Activated CD8-positive, alpha-beta memory T cell treated with anti-CD3 and anti-CD28 coated beads for 4 hours (primary cell): ENCODE measurements around the gene ATG9B.

ENCODE experiments used
- DNase-seq, 2 donors: peaks; one replicate each; pipeline ENCODE4 v3.0.0-alpha.2; 2020; ENCODE audit warnings: low read depth in 2 of 2

Gene ATG9B

DNA sequence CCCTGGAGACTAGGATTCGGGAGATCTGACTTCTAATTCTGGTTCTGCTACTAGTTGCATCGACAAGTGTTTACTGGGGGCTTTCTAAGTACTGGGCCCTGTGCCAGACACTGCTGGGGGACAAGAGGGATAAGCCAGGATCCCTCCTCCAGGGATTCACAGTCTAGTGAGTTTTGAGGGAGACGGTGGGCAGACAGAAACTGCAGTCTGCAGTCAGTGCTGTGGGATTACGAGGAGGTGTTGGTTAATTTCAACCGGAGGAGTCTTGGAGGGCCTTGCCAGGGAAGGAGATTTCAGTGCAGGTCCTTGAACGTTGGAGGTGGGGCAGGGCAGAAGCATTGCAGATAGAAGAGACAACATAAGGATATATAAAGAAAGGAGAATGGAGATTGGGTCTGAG lies 42.6 kb downstream of the ATG9B start:
- DNase-seq, result no peak

- no peak for DNase-seq
Observed at GRCh38 chr7:150980663-150981062, 43.6 kb downstream of the ATG9B start.

DNA sequence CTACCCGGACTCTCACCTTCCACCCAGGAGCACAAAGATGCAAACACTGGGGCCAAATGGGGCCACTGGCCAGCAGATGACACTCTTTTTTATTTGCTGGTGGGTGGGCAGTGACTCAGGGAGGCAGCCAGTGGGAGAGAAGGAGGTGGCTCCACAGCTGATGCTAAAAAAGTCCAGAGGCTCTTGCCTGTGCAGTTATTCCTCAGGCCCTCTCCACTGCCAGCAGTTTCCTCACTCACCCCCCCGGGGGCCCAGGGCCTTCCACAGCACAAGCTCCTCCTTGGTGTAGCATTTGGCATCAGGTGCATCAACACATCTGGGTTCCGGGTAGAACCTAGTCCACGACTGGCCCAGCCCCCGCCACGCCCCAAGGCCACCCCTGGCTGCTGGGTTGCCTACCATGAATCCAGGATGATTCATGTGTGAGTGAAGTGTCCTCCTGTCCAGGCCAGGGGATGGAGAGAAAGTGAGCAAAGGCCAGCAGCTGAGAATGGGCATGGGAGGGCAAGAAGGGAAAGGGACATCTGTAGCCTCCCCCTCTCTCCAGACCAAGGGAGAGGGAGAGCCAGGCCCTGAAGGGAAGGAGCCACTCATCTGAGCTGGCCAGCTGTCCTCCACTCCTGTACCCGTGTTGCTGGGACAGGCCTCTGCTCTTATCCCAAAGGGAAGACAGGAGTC lies 44.4 kb downstream of the ATG9B start:
- DNase-seq, result no peak

GRCh38 chr7:150978126-150978789 lies 46.0 kb downstream of the ATG9B start, which contains the start of gene KCNH2:
Gene KCNH2 (minus strand): TSS chr7:150978321. CDS start chr7:150977913, 408 bp downstream.
- DNase-seq, result no peak

DNA sequence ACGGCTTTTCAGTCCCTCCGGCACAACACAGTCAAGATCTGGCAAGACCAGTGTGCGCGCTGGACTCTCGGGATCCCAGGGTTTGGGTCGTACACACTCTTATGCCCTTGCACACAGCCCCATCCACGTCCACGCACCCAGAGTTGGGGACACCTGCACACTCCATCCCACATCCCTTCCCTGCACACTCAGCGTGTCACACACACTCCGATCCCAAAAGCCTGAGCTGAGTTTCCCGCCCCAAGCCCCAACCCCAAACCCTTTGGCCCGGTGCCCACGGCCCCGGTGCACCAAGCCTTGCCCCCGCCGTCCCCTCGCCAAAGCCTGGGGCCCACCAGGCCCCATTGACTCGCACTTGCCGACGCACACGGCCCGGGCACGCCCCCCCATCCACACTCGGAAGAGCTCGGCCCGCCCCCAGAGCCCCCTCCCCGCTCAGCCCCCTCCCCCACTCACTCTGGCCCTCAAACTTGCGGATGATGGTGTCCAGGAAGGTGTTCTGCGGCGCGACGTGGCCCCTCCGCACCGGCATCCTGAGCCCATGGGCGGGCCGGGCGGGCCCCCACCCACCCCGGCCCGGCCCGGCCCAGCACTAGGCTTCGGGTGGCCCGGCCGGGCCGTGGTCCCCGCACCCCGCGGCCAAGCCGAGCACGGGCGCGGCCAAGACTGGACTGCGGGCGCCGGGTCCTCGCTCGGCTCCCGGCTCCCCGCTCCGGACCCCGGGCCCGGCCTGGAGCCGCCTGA lies 46.7 kb downstream of the ATG9B start:
- DNase-seq, result no peak

DNA sequence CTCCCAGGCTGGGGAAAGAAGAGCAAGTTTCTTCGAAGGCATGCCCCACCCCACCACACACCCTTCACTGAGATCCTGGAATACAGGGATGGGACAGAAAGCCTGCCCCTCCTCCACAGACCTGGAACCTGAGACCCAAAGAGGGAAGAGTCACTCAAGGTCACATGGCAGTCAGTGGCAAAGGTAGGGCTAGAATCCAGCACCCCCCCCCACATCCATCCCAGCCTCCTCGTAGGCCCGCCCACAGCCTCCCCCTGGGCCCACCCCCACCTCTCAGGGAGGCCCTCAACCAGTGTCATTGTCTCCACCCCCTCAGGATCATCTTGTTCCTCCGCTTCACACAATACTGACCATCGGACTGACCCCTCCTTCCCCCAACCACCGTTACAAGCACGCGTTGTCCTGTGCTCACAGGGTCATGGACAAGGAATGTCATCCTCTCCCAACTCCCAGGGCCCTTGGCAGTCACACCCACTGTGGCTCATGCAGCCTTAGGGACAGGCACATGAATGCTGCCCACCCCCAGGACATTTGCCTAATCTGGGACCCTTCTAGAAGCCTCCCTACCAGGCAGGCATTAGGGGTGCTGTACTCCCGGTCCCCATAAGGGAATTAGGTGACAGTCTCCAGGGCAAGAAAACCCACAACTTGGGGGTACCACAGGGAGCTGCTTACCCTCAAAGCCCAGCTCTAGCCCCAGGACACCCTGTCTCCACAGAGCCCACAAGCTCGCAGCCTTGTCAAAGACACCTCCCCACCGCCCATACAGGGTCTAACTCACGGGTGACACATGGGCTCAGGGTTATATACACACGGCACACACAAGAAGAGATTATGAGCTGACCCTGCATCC lies 47.5 kb downstream of the ATG9B start:
- DNase-seq, result no peak

DNA sequence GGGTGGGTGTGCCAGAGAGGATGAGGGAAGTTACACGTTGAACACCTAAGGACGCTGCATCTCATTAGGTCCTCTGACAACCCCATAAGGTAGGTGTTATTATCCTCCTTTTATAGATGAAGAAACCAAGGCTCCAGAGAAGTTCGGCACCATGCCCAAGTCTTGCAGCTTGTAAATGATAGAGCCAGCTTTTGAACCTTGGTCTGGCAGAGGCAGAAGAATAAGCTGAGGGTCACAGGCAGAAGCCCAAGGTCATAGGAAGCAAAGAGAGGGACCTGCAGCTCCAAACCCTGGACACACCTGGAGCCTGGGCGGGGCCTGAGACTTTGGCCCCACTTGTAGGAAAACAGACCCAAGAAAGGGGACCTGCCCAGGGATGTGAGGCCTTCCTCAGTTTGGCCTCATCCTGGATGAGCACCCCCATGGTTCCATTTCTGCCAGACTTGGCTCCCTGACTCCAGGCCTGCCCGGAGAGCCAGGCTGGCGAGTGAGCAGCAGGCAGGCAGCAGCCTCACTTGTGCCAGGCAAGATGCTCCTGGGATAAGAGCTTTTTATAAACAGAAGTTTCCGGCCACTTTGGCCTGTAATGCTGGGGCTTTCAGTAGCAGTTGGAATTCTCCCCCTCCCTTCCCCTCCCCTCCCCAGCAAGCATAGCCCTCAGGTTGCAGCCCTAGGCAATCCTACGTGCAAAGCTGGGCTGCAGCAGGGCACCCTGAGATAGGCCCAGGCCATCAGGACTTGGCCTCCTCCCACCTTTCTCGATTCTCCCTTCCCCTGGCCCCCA lies 48.6 kb downstream of the ATG9B start:
- DNase-seq, result no peak

GRCh38 chr7:150974468-150975391 lies 49.6 kb downstream of the ATG9B start:
- DNase-seq, result peak; percentile 67 to 69

DNA sequence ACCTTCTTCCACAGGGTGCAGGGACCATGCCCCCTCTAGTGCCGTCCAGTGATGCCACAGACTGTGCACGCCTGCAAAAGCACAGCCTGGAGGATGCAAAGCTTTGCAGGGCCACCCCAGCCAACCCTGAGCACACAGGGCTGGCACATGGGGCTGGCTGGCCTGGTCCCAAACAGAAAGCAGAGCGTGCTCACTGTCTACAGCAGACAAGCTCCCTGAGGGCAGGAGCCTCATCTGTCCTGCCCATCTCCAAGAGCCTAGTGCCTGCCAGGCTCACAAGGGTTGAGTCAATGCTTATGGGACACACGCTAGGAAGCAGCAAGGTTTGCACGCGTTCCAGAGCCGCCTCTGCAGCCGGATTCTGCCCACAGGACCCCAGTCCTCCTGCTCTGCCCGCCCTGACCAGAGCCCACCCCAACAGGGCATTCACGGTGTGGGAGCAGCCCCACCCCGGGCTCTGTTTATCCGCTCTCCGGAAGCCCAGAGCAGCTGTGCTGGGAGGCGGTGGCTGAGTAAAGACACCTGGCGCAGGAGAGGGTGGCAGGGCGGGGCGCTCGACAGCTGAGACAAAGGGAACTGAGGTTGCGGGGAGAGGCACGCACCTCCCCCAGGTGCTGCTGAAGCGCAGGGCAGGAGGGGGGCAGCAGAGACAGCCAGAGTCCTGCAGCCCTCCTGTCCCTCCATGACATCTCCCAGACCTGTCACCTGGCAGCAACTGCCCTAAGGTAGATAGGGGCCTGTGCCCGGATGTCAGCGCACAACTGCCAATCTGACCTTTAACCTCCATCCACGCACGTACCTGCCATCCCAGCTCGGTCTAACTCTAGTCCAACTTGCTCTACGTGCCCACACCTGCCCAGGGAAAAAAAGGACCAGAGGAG lies 50.5 kb downstream of the ATG9B start:
- no peak for DNase-seq

- DNase-seq, result no peak
Observed at GRCh38 chr7:150972741-150973140, 51.6 kb downstream of the ATG9B start.

- no peak for DNase-seq
Observed at GRCh38 chr7:150972023-150972468, 52.2 kb downstream of the ATG9B start.

GRCh38 chr7:150971242-150972022 lies 52.9 kb downstream of the ATG9B start:
- DNase-seq, result no peak

GRCh38 chr7:150970424-150970823 lies 53.9 kb downstream of the ATG9B start:
- DNase-seq, result no peak

GRCh38 chr7:150969475-150969874 lies 54.8 kb downstream of the ATG9B start:
- DNase-seq, result no peak

DNA sequence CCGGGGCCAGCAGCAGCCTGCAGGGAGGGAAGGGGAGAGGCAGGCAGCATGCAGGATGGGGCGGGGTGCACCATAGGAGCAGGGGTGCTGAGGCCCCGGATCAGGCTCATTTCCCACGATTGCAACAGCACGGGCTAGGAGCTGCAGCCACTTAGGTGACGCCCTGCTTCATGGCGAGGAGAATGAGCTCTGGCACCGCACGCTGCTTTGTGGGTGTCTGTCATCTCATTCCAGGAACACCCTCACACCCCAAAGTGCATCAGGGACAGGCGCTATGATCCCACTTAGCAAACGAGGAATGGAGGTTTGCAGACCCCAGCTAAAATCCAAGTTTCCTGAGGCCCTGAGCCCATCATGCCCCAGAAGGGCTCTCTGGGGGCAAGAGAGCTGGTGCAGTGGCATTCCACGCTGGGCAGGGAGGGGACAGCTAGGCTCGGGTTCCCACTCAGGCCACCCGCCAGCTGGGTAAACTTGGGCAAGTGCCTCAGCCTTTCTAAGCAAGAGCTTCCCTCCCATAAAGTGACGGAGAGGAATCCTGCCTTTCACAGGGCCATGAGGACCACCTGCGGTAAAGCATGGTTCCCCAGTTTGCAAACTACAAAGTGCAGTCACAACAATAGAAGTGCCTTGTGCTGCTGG lies 55.4 kb downstream of the ATG9B start:
- DNase-seq, result no peak

- no peak for DNase-seq
Observed at GRCh38 chr7:150968056-150968733, 56.1 kb downstream of the ATG9B start.

- DNase-seq, result no peak
Observed at GRCh38 chr7:150967349-150967748, 56.9 kb downstream of the ATG9B start.
